Measurements from ENCODE around the gene AGR3.

GRCh38 chr7:16817536-16817935 lies 64.2 kb downstream of the AGR3 start:
- no peak for TF ChIP-seq CTCF (IDR thresholded peaks at IDR 0.05 in 2 of 3, conservative IDR thresholded peaks at IDR 0.05 in 1 of 3; ENCODE audit: borderline replicate concordance in 1 of 3, insufficient read depth in 1 of 3, low read depth in 2 of 3, low read length in 2 of 3)
- TF ChIP-seq CBX3 (IDR thresholded peaks at IDR 0.05; ENCODE audit: low read depth) = no peak
- TF ChIP-seq EZH2 (IDR thresholded peaks at IDR 0.05) = no peak
- no peak for TF ChIP-seq REST (IDR thresholded peaks at IDR 0.05; ENCODE audit: low read depth)
- no peak for TF ChIP-seq SIN3A (IDR thresholded peaks at IDR 0.05; ENCODE audit: low read depth)

Data from HCT116 (cell line).